GM19455 (cell line): ENCODE data around the gene PTPRM.

Experiments used
- ATAC-seq: cut with Tn5 transposase; IDR thresholded peaks from one replicate; pipeline ENCODE4 v1.9.1; 2021; ENCODE audit not compliant: unreplicated experiment

The PTPRM gene

GRCh38 chr18:8139891-8140406 is 572.8 kb downstream of the PTPRM start:
- no peak for ATAC-seq

DNA sequence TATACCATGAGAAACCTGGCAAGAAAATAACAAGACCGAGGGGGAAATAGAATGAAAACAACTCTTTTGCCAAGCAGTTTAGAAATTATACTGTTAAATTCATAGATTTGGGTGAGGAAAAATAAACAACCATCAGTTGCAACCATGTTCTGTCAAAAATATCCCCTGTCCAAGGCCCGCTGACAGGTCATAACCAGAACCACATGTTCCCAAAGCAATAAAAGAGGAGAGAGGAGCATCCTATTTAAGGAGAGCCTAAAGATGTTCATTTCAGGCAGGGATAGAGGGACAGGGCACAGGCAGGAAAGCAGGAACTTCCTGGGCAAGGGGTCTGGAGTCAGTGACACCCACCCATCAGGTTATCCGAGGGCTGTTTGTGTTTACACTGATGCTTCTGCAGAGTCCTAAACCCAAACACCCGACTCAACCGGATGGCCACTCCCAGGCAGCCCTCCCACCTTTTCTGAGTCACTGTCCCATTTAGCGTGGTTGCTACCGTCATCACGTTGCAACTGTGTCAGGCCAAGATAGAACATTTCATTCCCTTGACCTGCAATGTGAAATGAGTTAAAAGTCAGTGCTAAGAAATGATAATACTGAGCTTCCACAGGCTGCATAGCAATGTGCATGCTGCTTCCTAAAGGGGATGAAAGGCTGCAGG is 573.9 kb downstream of the PTPRM start:
- ATAC-seq: no peak

DNA sequence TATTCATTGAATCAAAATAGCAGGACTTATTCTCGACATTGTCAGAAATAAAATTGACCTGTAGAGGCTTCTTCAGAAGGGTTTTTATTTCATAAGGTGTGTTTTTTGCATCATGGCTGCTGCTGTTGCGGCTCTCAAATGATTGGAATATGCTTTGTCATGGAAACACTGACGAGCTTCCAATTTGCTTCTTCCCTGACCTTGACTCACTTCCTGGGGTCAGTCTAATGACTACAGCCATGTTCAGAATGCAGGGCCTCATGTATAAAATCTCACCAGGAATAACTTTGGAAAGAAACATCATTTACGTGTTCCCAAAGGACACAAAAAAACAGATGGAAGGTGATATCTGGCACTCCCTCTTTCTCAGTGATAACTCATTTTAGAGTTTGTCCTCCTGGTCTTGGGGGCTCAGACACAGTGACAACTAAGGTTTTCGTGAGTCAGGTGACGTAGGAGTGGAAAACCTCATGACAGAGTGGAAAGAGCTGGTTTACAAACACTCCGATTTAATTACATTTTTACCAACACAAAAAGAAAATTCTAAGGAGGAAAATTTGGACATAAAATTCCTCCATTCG is 575.1 kb downstream of the PTPRM start:
- no peak for ATAC-seq

DNA sequence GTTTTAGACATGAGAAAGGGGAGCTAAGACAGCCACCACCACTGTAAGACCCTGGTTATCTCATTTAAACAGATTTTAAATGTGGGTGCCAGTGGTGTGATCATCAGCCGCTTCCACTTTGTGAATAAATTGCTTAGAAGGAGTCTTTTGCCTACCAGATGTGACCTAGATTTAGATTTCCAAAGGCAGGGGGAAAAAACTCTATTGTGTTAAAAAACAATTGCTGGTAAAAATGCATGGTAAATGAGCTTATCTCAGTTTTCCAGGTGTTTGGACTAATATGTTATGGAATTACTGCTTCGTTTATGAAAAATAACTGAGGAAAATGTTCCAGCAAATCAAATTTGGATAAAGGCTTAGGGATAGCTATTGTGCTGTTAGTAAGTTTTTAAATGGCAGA is 575.8 kb downstream of the PTPRM start:
- no peak for ATAC-seq

GRCh38 chr18:8151181-8151580 is 584.1 kb downstream of the PTPRM start:
- no peak for ATAC-seq

DNA sequence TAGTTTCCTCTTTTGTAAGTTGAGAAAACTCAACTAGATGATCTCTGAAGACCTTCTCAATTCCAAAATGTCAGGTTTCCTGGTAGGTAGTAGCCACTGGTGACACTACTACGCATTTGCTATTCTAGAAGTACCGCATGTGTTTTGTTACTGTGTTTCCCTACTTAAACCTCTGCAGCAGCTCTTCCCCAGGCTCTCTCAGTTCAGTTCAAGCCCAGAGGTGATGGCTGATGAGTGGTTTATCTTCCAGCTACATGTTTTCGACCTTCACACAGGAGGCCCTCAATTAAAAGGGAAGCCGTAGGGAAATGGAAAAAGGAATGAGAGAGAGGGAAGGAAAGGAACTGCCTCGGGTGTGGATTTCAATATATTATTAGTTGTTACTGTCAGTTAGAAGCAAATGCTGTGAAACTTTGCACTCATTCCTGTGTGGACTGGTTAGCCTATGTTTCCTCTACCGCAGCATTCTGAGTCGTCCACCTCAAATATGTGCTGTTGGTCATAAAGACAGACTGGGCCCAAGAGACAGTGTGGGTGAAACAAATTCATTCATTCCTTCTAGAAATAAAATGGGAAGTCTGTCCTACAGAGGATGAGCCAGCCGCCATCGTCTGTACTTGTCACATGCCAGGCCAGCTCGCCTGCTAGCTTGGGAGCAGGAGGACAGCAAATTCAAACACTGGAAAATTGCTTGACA is 586.9 kb downstream of the PTPRM start:
- no peak for ATAC-seq

DNA sequence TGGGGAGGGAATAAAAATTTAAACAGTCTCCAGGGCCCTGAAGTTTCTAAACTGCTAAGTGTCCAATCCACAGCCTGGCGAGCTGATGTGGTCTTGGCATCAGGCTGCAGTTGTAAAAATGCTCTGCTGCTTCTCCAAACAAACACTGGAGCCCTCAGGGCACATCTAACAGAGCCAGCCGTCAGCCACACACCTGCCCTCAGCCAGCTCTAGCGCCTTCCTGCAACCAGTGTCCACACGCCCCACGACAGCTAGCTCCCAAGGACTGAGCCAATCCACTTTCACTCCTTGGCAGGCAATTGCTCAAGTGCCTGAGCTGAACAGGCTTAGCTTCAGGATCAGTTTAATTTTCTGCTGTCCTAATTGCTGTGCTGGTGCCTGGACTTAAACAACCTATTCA is 595.7 kb downstream of the PTPRM start:
- no peak for ATAC-seq

GRCh38 chr18:8163286-8163959 is 596.3 kb downstream of the PTPRM start:
- ATAC-seq: no peak

DNA sequence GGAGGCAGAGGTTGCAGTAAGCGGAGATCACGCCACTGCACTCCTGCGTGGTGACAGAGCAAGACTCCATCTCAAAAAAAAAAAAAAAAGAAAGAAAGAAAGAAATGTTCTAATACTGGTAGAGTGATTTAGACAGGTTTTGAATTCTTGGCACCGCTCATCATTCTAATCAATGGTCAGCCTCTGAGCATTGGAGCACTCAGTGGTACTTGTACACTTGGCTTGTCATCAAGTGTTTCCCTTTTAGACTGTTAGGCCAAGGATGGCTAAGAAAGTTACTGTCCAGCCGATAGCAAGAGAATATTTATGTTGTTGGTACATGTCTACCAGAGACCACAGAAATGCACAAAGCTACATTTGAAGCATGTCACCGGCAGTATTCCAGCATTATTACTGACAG is 598.0 kb downstream of the PTPRM start:
- ATAC-seq: no peak

DNA sequence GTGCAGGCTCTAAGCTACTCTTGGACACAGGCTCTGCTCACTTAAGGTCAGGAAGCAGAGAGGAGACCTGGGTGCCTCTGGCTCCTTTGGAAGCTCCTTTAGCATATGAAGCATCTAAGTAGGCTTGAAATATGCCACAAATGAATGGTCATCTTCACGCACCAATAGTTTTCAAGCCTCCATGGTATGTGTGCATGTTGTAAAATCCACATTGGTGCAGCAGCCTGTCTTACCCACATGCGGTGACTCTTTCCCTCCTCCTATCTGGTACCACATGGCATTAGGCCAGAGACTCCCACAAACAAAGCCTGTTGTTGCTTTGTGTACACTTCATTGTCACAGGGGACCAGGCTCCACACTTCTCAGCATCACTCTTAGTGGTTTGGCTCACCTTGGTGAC is 599.9 kb downstream of the PTPRM start:
- no peak for ATAC-seq

DNA sequence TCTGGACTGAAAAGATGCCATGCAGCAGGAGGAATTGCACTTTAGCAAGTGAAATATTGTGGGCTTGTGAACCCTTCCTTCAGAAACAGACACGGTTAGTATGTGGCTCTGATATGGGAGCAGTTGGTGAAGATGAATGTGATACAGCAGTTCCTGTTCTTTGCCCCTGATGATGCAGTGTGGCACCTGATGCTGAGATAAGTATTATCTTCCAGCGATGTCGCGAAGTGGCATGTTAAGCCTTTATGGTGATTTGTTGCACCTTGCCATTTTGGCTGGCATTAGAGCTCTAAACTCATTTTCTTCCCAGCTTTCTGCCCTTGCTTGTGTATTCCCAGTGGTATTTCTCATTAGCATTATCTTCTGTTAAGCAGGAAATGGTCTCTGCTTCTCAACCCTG is 600.6 kb downstream of the PTPRM start:
- ATAC-seq: no peak

DNA sequence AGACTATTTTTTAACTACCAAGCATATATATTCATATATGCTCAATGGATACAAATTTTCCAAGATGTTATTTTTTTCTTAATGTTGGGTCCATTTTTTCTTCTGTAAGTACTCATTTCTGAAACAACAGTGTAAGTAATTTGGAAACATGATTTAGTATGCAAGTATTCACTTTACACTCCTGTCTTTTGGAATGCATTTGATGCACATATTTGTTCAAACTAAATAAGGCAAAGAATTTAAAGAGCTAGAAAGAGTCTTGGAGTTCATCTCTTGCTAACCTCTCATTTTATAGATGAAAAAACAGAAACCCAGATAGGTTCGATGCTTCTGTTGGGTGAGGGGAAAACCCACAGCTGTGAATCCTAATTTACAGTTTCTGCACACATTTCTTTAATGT is 602.6 kb downstream of the PTPRM start:
- no peak for ATAC-seq

DNA sequence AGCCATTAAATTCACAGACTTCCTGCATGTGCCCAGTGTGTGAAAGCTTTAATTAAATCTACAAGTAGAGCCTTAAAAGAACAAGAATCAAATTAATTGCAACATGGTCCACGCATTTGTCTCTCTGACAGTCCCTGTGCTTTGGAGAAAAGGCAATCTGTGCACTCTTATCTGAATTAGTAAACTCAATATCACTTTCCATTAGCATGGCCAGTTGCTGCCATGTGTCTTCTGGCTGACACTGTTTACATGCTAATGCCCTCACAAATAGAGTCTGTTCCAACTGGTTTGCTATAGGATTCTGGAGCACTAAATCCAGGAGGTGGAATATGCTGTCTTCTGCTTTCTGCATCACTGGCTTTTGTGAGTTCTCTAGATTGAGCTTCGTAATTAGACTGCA is 607.7 kb downstream of the PTPRM start:
- no peak for ATAC-seq

- no peak for ATAC-seq
Measured at GRCh38 chr18:8175501-8176061, 608.5 kb downstream of the PTPRM start.

DNA sequence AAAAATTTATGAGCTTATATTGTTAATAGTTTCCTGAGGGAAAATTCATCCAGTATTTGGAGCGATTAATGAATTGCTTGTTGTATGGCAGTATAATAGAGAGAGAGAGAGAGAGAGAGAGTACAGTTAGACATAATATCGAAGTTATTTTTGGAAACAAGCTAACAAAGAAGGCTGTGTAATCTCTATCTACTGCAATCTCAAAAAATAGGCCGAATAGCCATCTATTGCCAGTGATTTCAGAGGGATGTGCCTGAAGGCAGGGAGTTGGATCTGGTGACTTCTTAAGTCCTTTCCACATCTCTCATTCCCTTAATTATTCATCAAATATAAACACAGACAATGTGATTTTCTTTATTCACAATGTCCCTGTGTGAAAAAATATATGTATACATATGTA is 609.0 kb downstream of the PTPRM start:
- no peak for ATAC-seq

DNA sequence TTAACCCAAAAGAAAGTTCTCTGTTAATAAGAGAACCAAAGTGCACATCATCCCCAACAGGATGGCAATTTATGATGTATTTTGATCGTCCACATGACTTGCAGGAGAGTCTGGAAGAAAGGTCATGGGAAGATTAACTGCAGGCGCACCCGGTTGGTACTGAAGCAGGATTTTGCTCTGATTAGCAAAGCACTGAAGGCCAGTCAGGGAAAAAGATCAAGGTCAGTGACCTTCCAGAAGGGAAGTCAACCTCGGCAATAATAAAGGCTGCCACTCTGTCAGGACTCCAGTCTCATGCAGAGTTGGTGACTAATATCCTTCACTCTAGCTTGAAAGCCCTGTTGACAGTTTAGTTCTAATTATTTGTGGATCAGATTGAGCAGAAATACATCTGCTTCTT is 609.4 kb downstream of the PTPRM start:
- no peak for ATAC-seq

GRCh38 chr18:8177330-8178016 is 610.4 kb downstream of the PTPRM start:
- ATAC-seq: no peak

GRCh38 chr18:8186413-8186812 is 619.3 kb downstream of the PTPRM start:
- ATAC-seq: no peak

DNA sequence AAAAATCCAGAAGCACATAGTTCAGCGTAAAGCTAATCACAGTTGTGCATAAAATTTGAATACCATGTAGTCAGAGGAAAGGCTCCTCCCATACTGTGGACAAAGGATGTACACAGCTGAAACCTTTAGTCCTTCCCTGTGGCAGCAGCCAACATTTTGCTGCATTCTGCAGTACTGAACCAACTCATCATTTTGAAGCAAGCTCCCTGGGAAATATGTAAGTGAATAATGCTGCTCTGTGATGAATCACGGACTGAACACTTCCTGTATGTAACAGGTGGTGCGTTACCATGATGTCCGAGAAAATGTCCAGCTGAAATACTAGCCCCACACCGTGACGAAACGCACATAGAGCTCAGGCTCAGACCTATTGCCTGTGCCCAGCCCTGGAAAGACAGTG is 621.1 kb downstream of the PTPRM start:
- no peak for ATAC-seq

DNA sequence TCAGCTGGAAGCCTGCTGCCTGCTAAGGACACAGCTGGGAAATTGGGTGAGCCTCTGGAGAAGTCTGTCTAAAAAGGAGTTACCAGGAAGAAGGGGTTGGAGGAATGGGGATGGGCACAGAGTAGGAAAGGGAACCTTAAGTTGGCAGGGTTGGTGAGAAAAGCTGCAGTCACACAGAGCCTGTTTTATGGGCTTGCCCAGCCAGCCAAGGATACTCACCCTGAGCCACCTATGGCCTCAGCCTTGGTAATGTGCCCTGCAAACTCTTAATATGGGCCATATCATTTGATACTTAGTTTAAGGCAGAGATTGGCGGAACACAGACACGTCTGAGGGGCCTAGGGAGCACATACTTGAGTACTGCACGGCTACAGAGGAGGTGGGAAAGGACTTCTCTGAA is 623.9 kb downstream of the PTPRM start:
- no peak for ATAC-seq

DNA sequence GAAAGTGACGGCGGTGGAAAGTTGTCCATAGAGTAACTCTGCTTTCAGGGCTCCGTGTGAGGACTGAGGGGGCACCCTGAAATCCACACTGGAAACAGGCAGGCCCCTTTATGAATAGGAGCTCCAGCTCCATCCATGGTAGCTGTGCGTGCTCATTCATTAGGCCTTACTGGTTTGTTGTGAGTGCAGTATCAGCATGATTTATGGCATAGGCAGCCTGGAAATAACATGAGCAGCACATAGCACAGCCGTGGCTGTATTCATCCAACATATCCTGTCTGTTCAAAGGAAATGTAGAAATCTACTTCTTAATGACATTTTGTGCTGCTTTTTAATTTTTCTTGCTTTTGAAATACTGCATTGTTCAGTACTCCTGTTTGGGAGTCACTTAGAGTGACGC is 627.3 kb downstream of the PTPRM start:
- no peak for ATAC-seq
